Superior temporal gyrus (tissue), 1 donor: ENCODE data around the gene FGF11.

Experiments used
- DNase-seq: peaks from one replicate; pipeline ENCODE4 v3.0.0-alpha.2; 2016; ENCODE audit errors: extremely low spot score

The FGF11 gene

DNA sequence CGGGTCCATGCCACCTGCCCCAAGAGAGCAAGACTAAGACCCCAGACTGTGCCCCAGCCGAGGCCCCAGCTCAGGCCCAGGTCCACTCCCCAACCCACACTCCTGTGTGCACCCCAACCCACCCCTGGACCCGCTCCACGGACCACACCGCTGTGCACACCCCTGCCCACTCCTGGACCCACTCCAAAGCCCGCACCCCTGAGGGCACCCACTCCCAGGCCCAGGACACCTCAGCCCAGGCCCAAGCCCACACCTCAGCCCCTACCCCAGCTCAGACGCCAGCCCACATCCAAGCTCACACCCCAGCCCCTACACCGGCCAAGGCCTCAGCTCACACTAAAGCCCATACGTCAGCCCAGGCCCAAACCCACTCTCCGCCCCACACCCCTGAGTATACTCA is 9.6 kb upstream of the FGF11 start:
- DNase-seq, result no peak

DNA sequence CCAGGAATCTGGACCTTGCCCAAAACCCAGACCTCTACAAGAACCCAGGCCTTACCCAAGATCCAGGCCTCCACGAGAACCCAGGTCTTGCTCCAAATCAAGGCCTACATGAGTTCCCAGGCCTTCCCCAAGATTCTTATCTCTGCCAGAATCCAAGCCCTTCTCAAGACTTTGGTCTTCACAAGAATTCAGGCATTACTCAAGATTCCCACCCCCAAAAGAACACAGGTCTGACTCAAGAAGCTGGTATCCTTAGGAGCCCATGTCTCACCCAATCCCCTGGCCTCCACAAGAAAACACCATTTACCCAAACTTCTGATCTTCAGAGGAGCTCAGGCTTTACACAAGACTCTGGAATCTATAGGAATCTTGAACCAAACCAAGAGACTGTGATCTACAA is 8.1 kb upstream of the FGF11 start:
- no peak for DNase-seq

DNA sequence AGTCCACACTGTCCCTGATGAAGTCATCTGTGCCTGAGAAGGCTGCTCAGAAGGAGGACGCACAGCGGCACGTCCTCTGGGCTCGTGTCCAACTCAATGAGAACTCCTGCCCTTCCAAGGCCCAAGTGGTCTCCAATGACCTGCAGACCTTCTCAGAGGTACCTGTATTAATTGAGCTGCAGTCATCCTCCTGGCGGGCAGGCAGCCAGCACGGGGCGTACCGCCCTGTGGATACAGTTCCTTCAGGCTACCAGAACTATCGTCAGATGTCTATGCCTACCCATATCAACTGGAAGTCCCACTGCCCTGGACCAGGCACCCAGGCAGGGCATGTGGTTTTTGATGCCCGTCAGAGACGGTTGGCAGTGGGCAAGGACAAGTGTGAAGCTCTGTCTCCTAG is 7.0 kb upstream of the FGF11 start:
- no peak for DNase-seq

DNA sequence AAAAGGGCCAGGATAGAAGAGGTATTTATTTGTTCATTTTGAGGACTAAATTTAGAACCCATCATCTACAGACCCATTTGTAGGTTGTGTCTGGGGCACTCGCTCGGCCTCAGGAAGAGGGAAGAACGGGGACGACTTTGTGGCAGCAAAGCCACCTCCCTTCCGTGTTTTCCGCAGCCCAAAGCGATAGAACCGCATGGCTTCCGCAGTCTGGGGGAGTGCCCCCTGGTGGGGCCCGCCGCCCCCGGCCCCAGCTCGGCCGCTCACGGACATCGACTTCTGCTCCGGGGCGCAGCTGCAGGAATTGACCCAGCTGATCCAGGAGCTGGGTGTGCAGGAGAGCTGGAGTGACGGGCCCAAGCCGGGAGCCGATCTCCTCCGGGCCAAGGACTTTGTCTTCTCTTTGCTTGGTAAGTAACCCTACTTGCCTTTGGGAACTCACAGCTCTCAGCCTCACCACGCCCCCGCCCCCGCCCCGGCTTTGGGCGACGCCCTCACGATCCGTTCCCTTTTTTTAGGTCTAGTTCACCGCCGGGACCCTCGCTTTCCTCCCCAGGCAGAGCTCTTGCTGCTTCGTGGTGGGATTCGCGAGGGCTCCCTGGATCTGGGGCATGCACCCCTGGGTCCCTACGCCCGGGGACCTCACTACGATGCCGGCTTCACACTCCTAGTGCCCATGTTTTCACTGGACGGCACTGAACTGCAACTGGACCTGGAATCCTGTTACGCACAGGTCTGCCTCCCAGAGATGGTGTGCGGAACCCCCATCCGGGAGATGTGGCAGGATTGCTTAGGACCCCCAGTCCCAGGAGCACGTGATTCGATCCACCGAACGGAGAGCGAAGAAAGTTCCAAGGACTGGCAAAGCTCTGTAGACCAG is 3.4 kb upstream of the FGF11 start:
- DNase-seq, result no peak

DNA sequence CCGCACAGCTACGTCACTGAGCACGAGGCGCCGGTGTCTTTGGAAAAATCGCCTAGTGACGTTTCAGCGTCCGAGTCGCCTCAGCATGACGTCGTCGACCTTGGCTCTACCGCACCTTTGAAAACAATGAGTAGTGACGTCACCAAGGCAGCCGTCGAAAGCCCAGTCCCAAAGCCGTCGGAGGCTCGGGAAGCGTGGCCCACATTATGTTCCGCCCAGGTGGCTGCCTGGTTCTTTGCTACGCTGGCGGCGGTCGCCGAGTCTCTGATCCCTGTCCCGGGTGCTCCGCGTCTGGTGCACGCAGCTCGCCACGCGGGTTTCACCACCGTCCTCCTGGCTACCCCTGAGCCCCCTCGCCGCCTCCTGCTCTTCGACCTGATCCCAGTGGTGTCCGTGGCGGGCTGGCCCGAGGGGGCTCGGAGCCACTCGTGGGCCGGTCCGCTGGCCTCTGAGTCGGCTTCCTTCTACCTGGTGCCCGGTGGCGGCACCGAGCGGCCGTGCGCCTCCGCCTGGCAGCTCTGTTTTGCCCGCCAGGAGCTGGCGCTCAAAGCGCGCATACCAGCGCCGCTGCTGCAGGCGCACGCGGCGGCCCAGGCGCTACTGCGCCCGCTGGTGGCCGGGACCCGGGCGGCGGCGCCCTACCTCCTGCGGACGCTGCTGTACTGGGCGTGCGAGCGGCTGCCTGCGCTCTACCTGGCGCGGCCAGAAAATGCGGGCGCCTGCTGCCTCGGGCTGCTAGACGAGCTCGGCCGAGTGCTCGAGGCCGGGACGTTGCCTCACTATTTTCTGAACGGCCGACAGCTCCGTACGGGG is 2.5 kb upstream of the FGF11 start:
- peak; percentile 75 for DNase-seq

DNA sequence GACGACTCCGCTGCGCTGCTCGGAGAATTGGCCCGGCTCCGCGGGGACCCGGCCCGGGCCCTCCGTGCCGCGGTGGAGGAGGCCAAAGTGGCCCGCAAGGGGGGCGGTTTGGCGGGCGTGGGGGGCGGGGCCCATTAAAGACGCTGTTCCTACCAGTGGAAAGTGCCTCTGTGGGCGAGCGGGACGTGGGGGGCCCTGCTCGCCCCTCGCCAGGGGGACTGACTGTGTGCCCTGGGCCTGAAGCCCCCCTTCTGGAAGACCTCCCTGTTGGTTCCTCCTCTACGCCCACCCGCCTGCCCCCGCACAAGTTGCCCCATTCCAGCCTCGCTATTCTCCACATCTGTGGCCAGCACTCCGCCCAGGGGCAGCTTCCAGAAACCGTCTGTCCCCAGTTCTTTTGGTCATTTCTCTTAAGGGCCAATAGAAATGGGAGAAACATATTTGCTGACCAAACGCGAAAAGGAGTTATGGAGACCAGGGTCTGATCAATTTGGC is 1.9 kb upstream of the FGF11 start:
- no peak for DNase-seq

DNA sequence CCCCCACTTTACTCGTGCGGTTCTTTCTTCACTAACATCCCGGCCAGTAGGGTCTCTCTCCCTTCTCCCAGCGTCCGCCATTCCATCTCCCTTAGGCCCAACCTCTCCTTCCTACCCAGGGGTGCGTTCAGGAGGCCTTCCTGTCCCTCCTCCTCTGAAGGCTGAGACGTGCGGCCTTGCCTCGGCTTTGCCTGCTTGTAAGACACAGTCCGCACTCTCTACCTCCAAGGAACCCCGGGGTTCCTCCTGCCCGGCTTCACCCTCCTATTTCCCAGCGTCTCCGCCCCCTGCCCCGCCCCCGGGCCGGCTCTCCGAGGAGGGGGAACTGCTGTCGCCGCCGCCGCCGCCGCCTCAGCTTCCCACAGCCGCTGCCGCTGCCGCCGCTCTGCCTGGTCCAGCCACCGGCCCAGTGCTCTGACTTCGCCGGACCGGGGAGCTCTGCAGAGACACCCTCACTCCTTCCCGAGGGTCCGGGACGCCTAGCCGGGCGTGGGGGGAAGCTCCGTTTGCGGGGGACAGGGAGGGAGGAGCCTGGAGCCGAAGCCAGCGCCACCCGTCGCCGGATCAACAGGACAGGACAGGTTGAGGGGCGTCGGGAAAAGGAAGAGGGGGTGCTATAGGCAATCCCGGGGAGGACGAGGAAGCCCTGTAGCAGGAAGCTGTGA is 1.2 kb upstream of the FGF11 start:
- no peak for DNase-seq

DNA sequence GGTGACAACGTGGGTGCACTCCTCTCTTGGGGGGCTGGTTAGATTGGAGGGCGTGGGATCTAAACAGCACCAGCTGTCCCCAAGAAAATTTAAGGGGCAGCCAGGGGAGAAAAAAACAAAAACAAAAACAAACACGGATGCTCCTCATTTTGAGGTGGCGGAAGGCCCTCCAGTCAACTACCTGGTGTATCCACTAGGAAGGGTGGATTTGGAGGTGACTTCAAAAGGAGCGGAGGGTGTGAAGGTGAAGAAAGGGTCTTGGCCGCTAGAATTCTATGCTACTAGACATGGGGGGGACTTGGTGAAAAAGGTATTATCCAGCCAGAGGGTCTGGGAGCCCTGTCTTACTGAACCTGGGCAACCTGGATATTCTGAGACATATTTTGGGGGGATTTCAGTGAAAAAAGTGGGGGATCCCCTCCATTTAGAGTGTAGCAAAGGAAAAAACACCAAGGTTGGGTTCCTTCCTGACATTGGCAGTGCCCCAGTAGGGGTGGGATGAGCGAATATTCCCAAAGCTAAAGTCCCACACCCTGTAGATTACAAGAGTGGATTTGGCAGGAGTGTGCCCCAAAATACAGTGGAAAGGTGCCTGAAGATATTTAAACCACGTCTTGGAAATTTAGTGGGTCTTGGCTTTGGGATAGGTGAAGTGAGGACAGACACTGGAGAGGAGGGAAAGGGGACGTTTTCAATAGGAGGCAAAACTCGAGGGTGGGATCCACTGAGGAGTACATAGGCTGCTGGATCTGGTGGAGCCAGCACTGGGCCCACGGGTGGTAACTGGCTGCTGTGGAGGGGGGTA is 454 bp upstream of the FGF11 start:
- no peak for DNase-seq

DNA sequence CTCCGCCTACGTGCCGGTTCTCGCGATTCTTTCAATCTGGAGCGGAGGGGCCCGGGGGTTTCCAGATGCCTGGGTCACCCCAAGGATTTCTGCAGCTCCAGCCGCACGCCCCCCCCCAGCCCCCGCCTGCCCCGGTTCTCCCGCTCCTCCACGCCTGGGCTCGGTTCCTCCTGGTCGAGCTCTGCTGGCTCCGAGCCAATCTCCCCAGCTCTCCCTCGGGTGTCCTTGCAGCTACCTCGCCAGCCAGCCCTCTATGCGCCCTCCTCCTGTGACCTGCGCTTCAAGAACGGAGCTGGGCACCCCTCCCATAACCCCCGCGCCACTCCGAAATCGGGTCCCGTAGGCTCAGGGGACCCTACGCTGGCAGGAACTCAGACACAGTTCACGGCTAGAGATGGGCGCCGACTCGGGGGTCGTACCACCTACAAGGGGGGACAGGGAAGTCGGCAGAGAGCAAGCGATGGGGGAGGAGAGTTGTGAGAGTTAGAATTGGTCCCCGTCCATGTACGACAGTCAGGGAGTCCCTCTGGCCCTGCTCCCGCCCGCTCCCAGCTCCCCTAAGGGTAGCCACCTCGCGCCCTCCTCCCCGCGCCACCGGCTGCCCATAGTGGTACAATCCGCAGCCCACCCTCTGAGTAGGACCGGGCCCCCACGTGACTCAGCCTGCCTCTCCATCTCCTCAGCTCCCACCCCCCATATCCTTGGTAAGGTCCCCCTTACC is 961 bp downstream of the FGF11 start:
- no peak for DNase-seq

DNA sequence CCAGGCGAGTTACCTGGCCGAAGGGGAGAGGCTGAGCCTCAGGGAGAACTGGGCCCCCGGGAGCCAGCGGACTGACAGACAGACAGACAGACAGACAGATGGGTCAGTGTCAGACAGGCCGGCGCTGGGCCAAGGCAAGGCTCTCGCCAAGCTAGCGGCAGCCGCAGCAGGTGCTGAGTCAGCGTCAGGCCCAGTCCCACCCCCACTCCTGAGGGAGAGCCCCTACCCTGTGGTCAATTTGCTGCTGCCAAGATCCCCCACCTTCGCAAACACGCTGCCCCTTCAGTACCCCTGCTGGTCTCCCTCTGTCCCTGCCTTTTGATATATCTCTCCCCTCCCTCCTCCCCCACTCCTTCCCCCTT is 1.5 kb downstream of the FGF11 start:
- DNase-seq, result no peak

DNA sequence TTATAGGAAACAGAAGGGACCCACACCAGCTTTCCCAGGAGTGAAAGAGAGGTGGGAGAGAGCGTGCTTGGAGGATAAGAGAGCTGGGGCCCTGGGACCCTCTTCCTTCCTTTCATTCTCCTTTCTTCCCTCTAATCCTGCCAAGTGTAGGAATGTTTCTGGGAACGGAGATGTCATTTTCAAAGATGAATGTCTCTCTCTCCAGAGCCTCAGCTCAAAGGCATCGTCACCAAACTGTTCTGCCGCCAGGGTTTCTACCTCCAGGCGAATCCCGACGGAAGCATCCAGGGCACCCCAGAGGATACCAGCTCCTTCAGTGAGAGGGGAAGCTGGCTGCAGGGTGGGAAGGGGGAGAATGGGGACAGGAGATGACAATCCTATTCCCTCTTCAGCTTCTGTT is 2.0 kb downstream of the FGF11 start:
- DNase-seq, result no peak

DNA sequence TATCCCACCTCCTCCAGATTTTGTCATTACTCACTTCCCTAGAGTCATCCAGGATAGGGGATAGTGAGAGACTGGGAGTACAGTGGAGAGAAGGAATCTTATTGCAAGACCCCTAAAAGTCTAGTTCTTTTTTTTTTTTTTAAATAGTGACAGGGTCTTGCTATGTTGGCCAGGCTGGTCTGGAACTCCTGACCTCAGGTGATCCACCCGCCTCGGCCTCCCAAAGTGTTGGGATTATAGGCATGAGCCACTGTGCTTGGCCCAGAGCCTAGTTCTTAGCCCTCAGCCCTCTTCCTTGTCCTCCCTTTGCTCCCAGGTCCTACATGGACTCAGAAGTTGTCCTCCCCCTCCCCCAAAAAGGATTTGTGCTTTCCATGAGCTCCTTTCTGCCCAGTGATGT is 2.8 kb downstream of the FGF11 start:
- DNase-seq, result no peak

DNA sequence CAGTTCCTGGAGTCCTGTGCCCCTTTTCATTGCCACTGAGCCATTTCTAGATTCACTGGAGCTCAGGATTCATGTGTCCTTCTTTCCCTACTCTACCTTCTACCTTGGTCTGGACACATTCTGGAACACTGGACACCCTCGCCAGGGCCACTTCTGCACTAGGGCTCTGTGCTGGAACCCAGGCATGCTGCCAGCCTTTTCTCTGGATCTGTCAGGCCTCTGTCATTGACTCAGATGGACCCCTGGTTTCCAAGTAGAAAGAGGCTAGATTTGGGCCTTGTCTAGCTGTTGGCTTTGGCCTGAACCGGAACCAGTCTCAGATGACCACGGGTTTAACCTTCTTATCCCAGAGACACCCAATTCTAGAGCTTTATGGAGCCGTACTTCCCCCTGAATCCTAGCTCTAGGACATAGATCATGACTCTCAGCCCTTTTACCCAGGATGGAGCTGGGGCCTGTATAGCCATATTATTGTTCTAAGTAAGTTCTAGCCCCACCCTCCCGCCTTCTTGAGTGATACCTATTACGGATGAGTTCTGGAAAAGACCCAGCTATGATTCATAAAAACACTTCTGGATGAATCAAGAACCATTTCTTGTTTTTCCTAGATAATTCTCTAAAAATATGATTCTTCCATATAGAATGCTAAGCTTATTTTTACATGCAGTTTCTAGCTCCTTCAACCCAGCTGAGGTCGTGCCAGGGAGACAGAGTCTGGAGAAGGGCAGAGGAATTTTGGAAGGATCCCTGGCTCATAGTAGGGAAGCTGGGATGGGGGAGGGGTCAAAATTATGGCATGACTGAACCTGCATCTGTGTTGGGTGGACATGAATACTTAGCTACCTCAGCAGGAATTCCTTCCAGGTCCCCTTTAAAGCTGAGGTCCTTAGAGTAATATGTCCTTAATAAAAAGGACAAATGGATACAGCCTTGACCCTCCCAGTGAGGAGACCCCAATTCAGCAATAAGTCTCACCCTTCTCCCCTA is 4.5 kb downstream of the FGF11 start:
- no peak for DNase-seq

DNA sequence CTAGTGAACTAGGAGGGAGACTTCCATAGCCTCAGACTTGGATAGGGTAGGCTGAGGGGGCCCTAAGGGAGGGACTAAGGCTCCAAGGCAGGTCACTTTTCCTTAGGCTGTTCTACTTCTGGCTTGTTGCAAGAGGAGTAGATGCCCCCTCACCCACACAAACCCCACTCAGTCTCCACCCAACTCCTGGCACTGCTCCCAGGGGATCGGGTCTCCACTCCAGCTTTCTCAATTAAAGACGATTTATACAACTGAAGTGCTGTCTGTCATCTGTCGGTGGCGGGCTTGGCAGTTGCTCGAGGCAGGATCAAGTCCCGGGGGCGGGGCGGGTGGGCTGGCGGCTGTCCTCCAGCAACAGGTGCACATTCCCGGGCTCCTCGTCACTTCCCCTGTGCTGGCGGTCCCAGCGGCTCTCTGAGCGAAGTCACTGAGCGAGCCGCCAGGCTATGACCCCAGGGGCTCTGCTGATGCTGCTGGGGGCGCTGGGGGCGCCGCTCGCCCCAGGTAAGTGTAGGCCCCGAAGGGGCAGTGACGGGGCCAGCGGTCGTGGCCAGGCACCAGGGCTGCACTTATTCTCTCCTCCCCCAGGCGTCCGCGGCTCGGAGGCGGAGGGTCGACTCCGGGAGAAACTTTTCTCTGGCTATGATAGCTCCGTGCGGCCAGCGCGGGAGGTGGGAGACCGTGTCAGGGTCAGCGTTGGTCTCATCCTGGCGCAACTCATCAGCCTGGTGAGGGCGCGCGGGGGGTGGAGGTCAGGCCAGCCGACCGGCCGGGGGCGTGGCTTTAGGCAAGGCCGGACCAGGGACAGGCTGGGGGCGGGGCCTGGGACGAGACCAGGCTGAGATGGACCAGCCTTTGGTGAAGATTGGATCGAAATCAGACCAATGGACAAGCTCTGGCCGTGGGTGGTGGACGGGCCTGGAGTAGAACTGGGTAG is 5.6 kb downstream of the FGF11 start, which contains the start of gene CHRNB1:
CHRNB1 (plus strand) TSS at position 380 of the 937 bp plus-strand sequence; CDS start at position 447, 67 bp downstream.
- DNase-seq, result peak; percentile 70

DNA sequence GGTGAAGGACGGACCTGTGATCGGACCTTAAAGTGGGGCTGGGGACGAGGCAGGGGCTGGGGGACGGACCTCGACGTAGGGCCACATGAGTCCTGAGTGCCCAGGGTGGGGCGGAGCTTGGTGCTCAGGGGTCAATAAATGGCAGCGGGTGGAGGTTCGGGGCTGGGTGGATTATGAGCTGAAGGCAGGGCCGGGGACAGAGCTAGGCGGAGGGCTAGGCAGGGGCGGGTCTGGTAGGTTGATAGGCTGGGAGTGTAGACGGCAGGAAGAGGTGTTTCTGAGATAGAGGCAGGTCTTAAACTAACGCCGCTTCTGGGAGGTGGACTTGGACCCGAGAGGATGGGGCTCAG is 6.3 kb downstream of the FGF11 start:
- no peak for DNase-seq

DNA sequence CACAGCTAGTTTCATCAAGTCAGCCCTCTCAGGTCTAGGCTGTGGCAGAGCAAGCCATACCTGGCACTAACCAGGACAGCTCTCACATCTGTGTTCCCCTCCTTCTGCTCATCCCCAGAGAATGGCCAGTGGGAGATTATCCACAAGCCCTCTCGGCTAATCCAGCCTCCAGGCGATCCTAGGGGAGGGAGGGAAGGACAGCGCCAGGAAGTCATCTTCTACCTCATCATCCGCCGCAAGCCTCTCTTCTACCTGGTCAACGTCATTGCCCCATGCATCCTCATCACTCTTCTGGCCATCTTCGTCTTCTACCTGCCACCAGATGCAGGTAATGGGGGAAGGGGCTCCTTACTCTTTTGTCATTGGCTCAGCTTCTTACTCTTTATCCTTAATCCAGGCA is 9.1 kb downstream of the FGF11 start:
- no peak for DNase-seq

DNA sequence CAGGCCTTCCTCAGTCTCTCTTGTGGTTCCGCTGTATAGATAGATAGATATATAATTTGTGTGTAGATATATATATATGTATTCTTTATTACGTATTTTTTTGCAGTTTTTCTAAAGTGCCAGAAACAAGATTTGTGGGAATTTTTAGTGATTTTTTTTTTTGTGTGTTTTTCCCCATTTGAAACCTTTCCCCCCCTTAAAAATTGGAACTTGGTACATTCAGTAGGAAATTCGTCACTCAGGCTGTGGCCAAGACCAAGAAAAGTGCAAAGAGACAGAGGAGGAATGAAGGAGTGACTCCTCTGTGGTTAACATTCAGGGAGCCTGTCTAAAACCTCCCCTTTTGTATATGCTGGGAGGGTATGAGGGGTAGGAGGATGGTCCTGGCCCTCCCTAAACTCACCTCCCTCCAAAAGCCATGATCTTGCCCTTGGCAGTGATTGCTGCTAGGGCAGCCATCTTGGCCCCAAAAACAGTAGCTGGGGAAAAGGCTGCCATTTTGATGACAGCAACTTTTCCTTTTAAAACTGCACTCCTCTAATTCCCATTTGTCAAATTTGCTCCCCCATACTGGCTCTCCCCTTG is 20.7 kb downstream of the FGF11 start:
- DNase-seq, result no peak
